NCI-H2227 (cell line): ENCODE results near the gene PCDH9.
A peak's percentile ranks its signal among the peaks of the same experiment; 100 is the strongest.
"Not testable (repeated sequence)": the region's sequence is repeated elsewhere in the genome, so short reads cannot be mapped to it uniquely, and the experiment has no call there.

ENCODE experiments used
- DNase-seq: peaks from one replicate; lab custom pipeline; 2025; ENCODE audit not compliant: unreplicated experiment; lab: John Stamatoyannopoulos, UW

Gene PCDH9

GRCh38 chr13:66927562-66927961 is 302.6 kb downstream of the PCDH9 start:
- DNase-seq: no peak

- no peak for DNase-seq
These were observed 303.1 kb downstream of the PCDH9 start for GRCh38 chr13:66926851-66927524.

GRCh38 chr13:66926200-66926850 is 303.8 kb downstream of the PCDH9 start:
- DNase-seq: no peak

GRCh38 chr13:66922444-66922843 is 307.7 kb downstream of the PCDH9 start:
- DNase-seq: no peak

GRCh38 chr13:66921437-66921836 is 308.7 kb downstream of the PCDH9 start:
- DNase-seq: no peak

- no peak for DNase-seq
These were observed 314.4 kb downstream of the PCDH9 start for GRCh38 chr13:66915596-66916185.

GRCh38 chr13:66914155-66914554 is 316.0 kb downstream of the PCDH9 start:
- no peak for DNase-seq

GRCh38 chr13:66911411-66911939 is 318.7 kb downstream of the PCDH9 start:
- no peak for DNase-seq

- DNase-seq: no peak
These were observed 330.2 kb downstream of the PCDH9 start for GRCh38 chr13:66899955-66900354.

GRCh38 chr13:66896933-66897332 is 333.2 kb downstream of the PCDH9 start:
- DNase-seq: no peak

GRCh38 chr13:66895780-66896179 is 334.4 kb downstream of the PCDH9 start:
- no peak for DNase-seq

- DNase-seq: no peak
These were observed 334.8 kb downstream of the PCDH9 start for GRCh38 chr13:66895320-66895719.

- DNase-seq: no peak
These were observed 341.4 kb downstream of the PCDH9 start for GRCh38 chr13:66888698-66889097.

- DNase-seq: no peak
These were observed 343.0 kb downstream of the PCDH9 start for GRCh38 chr13:66887088-66887487.

GRCh38 chr13:66886264-66886663 is 343.9 kb downstream of the PCDH9 start:
- no peak for DNase-seq

GRCh38 chr13:66881170-66881569 is 349.0 kb downstream of the PCDH9 start:
- not testable (repeated sequence) for DNase-seq

GRCh38 chr13:66879988-66880387 is 350.1 kb downstream of the PCDH9 start:
- peak; percentile 10 for DNase-seq

GRCh38 chr13:66875264-66875663 is 354.9 kb downstream of the PCDH9 start:
- no peak for DNase-seq

- no peak for DNase-seq
These were observed 365.5 kb downstream of the PCDH9 start for GRCh38 chr13:66864627-66865026.

GRCh38 chr13:66860878-66861417 is 369.2 kb downstream of the PCDH9 start:
- DNase-seq: no peak

- DNase-seq: no peak
These were observed 369.9 kb downstream of the PCDH9 start for GRCh38 chr13:66859934-66860877.
